KOPT-K1 (cell line): ENCODE measurements around the gene HSP90B1.

ENCODE experiments used
- H3K27ac ChIP-seq: fragments of 200-600 bp; sonication (generic); 2 replicates; pipeline ENCODE4 v1.5.1; 2016; ENCODE audit warnings: antibody characterized with exemption, mild to moderate bottlenecking, low read depth, low read length; ENCODE audit not compliant: poor library complexity, severe bottlenecking
- H3K36me3 ChIP-seq: fragments of 200-600 bp; sonication (generic); 2 replicates; pipeline ENCODE4 v1.5.1; 2017; ENCODE audit warnings: antibody characterized with exemption, mild to moderate bottlenecking, low read length, moderate library complexity; ENCODE audit not compliant: insufficient read depth
- H3K9me3 ChIP-seq: fragments of 200-600 bp; sonication (generic); 2 replicates; pipeline ENCODE4 v1.5.1; 2017; ENCODE audit warnings: antibody characterized with exemption, low read length, mild to moderate bottlenecking; ENCODE audit not compliant: insufficient read depth, poor library complexity, severe bottlenecking

HSP90B1 gene

DNA sequence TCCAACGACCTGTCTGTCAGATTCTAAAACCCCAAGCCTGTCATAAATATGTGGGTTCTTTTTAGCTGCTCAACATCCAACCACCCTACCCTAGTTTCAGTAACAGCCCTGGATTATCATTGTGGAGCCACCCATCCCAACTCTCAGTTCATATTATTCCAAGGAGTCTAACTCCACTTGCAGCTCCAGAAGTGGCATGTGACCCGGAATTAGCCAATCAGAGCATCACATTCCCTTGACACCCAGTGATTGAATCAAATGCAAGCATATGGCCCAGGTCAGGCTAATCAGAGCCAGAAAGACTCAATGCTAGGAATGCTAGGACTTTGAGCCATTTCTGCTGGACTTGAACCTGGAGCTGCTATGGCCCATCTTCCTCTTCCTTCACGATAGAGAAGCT, 17.1 kb upstream of the HSP90B1 start:
- Histone ChIP-seq H3K9me3 (peaks cover 9% of the 10 kb centered on the region), H3K27ac (no peak overlapping the region), H3K36me3 (no peaks in the 10 kb centered on the region)

DNA sequence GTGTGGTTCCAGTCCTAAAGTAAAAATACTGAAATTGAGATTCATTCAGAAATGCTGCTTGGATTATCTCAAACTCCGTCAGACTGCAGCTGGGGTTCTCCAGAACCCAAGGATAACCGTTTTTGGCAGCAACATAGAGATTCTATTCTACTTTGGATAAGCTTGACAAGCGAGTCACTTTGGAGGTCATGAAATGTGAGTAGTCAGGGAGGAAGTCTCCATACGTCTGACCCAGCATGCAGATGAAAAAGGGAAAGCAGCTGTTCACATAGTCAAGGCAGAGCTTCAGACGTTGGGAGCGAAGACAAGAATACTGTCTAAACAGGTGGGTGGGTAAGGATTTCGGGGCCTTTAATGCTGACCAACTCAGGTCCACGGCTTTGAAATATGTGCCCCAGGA, 14.9 kb upstream of the HSP90B1 start:
- H3K36me3 ChIP-seq = no peaks in the 10 kb centered on the region
- peaks cover 14% of the 10 kb centered on the region for H3K9me3 ChIP-seq
- H3K27ac ChIP-seq = no peak overlapping the region

DNA sequence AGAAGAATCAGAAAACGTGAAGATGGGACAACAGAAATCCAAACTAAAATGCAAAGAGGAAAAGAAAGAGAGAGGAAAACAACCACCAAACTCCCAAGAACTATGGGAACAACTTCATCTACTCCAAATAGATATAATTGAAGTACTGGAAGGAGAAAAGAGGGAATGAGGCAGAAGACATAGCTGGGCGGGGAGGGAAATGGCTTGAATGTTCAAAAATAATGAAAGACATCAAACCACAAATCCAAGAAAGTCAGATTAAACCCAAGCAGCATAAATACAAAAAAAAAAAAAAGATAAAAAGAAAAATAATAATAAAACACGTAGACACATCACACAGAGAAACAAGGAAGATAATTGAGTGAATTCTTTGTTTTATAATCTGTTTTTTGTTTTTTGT, 12.3 kb upstream of the HSP90B1 start:
- H3K27ac ChIP-seq = no peak overlapping the region
- H3K36me3 ChIP-seq = no peaks in the 10 kb centered on the region
- H3K9me3 ChIP-seq = peaks cover 14% of the 10 kb centered on the region

DNA sequence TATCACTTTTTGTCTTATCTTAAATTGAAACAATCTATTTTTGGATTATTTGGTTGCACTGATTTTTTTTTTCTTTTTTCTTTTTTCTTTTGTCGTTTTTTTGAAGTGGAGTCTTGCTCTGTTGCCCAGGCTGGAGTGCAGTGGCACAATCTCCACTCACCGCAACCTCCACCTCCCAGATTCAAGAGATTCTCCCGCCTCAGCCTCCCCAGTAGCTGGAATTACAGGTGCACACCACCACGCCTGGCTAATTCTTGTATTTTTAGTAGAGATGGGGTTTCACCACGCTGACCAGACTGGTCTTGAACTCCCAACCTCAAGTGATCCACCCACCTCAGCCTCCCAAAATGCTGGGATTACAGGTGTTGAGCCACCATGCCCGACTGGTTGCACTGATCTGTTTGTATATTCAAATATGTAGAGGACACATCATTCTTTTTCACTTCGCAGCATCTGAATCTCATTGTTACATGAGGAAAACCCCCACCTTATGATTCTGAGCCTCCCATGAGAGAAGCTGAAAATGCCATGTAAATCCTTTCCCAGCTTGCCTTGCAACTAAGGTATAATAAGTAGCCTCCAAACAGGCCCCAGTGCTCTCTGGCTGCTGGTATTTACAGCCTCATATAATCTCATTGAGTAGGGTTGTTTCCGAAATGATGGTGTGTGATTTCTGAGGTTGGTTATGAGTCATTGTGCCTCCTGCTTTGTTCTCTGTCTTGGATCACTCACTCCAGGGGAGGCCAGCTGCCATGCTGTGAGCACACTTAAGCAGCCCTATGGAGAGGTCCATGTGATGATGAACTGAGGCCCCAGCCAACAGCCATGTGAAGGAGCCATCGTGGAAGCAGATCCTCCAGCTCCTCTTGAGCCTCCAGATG, 5.2 kb upstream of the HSP90B1 start:
- no peak overlapping the region for H3K27ac ChIP-seq
- H3K9me3 ChIP-seq = no peaks in the 10 kb centered on the region
- H3K36me3 ChIP-seq = no peaks in the 10 kb centered on the region

DNA sequence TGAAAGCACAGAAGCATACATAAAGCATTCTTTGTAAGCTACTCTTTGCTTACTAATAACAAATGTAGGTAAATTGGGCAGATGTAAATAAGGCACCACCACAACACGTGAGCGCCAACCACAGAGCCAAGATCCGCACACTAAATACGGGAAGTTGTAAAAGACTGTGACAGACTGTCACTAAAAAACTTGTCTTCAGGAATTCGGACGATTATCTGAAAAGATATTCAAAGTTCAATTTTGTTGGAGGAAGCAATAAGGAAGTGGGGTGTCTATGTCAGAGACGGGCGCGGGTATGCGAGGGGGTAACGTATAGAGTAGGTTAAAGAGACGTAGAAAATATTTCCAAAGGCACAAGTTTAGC, 1.5 kb upstream of the HSP90B1 start:
- peaks cover 25% of the 10 kb centered on the region for H3K36me3 ChIP-seq
- no peaks in the 10 kb centered on the region for H3K9me3 ChIP-seq
- peak overlapping the region; percentile 82 for H3K27ac ChIP-seq

DNA sequence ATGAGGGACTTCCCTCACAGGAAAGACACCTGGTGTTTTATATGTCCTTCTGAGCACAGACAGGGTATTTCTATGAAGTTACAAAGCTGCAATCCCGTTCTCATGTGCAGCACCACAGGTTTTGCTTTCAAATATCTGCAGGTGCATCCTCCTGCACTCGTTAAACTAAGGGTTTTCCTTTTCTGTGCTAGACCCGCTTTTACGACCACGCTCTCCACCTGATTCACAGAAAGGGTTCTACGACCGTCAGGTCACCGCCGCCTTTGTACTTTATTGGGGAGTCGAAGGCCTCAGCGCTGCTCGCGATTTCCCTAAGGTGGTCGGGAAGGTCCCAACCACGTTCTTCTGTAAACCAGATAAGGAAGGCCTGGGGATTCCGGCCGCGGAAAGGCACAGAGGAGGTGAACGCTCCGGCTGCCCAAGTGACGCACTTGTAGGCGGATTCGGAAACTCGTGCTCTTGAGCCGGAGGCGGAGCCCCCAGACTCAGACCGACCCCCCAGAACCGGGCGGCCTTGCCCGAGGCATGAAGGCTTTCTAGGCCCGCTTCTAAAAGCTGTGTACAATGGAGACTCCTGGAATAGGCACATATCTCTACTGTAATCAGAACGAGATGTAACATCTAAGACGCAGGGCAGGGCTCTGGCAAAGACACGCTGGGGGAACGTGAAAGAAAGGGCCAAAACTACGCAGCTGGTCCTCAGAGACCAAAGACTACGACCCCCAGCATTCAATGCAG, 995 bp upstream of the HSP90B1 start:
- H3K27ac ChIP-seq = peak overlapping the region; percentile 82
- peaks cover 30% of the 10 kb centered on the region for H3K36me3 ChIP-seq
- no peaks in the 10 kb centered on the region for H3K9me3 ChIP-seq

DNA sequence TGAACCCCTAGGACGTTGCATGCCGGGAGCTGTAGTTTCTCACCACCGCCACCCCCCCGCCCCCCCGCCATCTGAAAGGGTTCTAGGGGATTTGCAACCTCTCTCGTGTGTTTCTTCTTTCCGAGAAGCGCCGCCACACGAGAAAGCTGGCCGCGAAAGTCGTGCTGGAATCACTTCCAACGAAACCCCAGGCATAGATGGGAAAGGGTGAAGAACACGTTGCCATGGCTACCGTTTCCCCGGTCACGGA, 501 bp upstream of the HSP90B1 start:
- H3K27ac ChIP-seq = peak overlapping the region; percentile 82
- H3K36me3 ChIP-seq = peaks cover 35% of the 10 kb centered on the region
- no peaks in the 10 kb centered on the region for H3K9me3 ChIP-seq

DNA sequence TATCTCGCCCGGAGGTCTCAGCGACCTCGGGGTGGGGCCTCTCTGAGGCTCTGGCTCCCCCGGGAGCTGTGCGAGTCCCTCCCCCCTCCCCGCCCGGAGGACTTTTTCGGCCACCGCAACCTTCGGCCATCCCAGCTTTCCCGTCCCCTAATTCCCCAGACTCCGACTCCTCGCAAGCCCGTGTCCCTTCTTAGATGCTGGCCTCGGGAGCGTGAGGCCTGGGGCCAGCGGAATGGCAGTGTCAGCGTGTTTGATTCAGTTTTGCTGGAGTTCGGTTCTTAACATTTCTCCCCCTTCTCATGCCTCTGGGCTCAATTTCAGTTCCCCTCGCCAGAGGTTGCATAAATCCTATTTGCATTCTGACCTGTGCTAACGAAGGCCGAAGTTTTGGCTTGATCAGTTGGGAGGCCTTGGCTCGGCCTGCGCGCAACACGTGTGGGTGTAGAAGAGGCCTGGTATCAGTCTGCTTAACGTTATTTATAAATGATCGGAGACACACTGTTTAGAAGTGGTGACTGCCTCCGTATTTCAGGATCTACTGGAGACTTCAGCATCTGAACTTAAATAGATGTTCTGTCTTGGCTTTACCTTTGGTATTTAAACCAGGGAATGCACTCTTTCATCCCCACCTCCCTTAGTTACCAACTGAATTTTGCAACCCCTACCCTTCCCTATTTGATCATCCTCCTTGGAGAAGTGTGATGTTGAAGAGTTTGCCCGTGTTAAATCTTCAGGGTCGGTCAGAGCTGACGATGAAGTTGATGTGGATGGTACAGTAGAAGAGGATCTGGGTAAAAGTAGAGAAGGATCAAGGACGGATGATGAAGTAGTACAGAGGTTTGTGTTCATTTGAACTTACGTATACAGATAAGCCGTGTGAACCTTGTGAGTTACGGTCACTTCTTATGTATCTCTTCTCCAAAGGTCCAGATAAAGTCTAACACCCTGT, 851 bp downstream of the HSP90B1 start:
- H3K9me3 ChIP-seq = no peaks in the 10 kb centered on the region
- peaks cover 49% of the 10 kb centered on the region for H3K36me3 ChIP-seq
- H3K27ac ChIP-seq = peak overlapping the region; percentile 89

DNA sequence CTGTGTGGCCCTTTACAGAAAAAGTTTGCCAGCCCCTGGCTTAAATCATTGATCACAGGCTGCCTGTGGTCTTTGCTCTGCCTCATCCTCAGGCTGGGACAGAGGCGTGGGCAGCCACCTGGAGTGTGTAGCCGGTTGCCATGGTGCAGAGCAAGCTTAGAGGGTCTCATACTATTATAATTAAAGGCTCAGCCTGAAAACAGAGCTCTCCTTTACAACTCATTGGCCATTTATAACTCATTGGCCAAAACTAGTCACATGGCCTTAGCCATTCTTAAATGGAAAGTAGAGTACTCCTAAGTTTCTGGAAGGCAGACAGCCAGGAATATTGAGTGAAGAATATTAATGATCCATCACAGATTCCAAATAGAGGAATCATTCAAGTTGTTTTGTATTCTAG, 3.0 kb downstream of the HSP90B1 start:
- Histone ChIP-seq H3K27ac (no peak overlapping the region), H3K9me3 (no peaks in the 10 kb centered on the region), H3K36me3 (peaks cover 70% of the 10 kb centered on the region)

DNA sequence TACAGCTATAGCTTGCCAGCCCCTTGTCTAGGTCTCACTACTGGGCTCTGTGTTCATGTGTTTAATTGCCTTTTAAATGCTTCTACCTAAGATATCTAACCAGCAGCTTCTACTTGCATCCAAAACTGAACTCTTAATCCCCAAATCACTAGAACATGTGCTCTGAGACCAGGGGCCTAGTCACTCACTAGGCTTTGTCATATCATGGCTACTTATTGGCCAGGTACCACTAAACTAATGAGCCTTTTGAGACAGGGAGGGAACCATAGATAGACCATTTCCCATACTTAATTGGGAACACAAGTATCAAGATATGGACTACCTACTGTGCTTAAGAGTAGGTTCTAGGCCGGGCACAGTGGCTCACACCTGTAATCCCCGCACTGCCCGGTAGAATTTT, 6.5 kb downstream of the HSP90B1 start:
- peaks cover 100% of the 10 kb centered on the region for H3K36me3 ChIP-seq
- H3K27ac ChIP-seq = no peak overlapping the region

DNA sequence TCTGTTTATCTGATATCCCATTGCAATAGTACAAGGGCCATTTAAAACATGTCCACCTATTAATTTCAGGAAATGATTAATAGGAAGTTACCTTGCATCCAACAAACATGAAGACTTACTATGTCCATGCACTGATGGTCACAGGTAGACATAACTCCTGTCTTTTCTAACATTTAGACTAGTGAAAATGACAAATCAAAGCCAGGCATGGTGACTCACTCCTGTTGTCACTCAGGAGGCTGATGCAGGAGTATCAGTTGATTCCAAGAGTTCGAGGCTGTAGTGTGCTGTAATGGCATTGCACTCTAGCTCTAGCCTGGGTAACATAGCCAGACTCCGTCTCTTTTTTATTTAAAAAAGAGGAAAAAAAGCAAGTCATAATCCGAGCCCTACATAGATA, 14.8 kb downstream of the HSP90B1 start:
- H3K9me3 ChIP-seq = no peaks in the 10 kb centered on the region
- no peak overlapping the region for H3K27ac ChIP-seq
- peaks cover 100% of the 10 kb centered on the region for H3K36me3 ChIP-seq

More for the DNA sequence above, 6.5 kb downstream of the HSP90B1 start:
- no peaks in the 10 kb centered on the region for H3K9me3 ChIP-seq

DNA sequence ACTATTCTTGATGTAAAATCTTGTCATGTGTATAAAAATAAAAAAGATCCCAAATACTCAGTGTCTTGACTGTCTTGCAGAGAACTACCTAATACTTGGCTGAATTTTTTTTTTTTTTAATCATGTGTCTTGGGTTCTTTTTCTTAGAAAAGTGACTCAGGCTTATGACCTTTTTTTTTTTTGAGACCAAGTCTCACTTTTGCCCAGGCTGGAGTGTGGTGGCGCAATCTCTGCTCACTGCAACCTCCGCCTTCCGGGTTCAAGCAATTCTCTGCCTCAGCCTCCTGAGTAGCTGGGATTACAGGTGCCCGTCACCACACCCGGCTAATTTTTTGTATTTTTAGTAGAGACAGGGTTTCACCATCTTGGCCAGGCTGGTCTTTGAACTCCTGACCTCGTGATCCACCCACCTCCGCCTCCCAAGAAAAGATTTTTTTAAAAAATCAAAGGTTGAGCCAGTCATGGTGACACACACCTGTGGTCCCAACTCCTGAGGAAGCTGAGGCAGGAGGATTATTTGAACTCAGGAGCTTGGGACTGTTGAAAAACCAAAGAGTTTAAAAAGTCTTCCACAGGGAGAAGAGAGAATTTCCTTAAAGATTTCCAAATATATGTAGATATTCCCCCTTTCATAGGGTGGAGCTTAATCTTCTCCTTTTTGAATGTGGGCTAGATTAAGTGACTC, 17.8 kb downstream of the HSP90B1 start:
- Histone ChIP-seq H3K9me3 (no peaks in the 10 kb centered on the region), H3K27ac (no peak overlapping the region), H3K36me3 (peaks cover 100% of the 10 kb centered on the region)

DNA sequence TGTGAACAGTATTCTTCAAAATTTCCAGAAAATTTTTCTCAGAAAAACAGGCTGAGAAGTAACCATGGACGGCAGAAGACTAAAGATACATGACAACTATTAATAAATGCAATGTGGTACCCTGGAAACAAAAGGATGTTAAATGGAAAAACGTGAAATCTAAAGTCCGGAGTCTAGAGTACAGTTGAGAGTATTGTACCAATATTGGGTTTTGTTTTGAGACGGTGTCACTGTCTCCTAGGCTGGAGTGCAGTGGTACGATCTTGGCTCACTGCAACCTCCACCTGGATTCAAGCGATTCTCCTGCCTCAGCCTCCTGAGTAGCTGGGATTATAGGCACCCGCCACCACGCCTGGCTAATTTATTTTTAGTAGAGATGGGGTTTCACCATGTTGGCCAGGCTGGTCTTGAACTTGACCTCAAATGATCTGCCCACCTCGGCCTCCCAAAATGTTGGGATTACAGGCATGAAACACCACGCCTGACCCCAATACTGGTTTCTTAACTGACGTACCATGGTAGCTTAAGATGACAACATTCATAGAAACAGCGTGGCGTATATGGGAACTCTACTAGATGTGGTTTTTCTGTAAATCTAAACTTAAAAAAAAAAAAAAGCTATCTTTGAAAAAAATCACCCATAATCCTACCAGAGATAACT, 18.7 kb downstream of the HSP90B1 start:
- H3K27ac ChIP-seq = no peak overlapping the region
- no peaks in the 10 kb centered on the region for H3K9me3 ChIP-seq
- peaks cover 100% of the 10 kb centered on the region for H3K36me3 ChIP-seq

DNA sequence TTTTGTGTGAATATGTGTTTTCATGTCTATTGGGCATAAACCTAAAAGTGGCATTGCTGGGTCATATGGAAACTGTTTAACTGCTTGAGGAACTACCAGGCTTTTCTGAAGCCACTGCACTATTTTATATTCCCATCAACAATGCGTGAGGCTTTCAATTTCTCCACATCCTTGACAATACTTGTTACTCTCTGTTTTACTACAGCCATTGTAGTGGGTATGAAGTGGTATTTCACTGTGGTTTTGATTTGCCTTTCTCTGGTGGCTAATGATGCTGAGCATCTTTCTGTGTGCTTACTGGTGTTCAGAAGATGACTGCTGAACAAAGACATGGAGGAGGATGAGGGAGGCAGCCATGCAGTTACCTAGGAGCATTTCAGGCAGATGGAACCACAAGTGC, 22.3 kb downstream of the HSP90B1 start:
- peaks cover 77% of the 10 kb centered on the region for H3K36me3 ChIP-seq
- H3K27ac ChIP-seq = no peak overlapping the region
- H3K9me3 ChIP-seq = no peaks in the 10 kb centered on the region
